Psoas muscle (tissue), 8 donors: ENCODE data around the gene TAS1R3. TPM values are rescaled to one million over a fixed set of nuclear protein-coding genes. Genes with fewer than 3 reads are reported as not detected.

ENCODE experiments used
- ATAC-seq, 4 donors: fragments of 200-7000 bp; cut with Tn5 transposase; one replicate each; pipeline ENCODE4 v1.9.1; 2020; ENCODE audit warnings: moderate library complexity in 3 of 4, mild to moderate bottlenecking in 2 of 4
- DNase-seq, 2 donors: peaks; one replicate each; pipeline ENCODE4 v3.0.0-alpha.2; 2020
- H3K27ac ChIP-seq: fragments of 200-600 bp; one replicate; pipeline ENCODE4 v1.8.0; 2022
- H3K27me3 ChIP-seq, 3 donors: fragments of 200-600 bp in 1 of 3; one replicate each; pipeline versions ENCODE4 v1.6.1 to v1.8.0; 2013 to 2022; ENCODE audit warnings: low read length in 2 of 3, mild to moderate bottlenecking in 2 of 3, moderate library complexity in 1 of 3; ENCODE audit not compliant: insufficient read depth in 3 of 3
- H3K36me3 ChIP-seq, 2 donors: fragments of 200-600 bp in 1 of 2; one replicate each; pipeline versions ENCODE4 v1.6.1 to v1.8.0; 2013 to 2022; ENCODE audit warnings: low read depth in 1 of 2, mild to moderate bottlenecking in 1 of 2, moderate library complexity in 1 of 2; ENCODE audit not compliant: insufficient read depth in 1 of 2
- H3K4me1 ChIP-seq: fragments of 200-600 bp; one replicate; pipeline ENCODE4 v1.8.0; 2022
- H3K4me3 ChIP-seq: fragments of 200-600 bp; one replicate; pipeline ENCODE4 v1.8.0; 2022; ENCODE audit warnings: mild to moderate bottlenecking
- H3K9me3 ChIP-seq: fragments of 200-600 bp; one replicate; pipeline ENCODE4 v1.8.0; 2022
- WGBS, 3 donors: extraction: QIAGEN DNeasy Blood & Tissue Kit; methylation state at CpG; one replicate each; pipeline versions ENCODE4 v1.1.6 to v1.1.7; 2013; 5-methylcytosine and 5-hydroxymethylcytosine counted together
- intact Hi-C, 2 donors: fragments of 100-400 bp; cut with DNase I; formaldehyde crosslinking; loops; one replicate each; pipeline versions ENCODE4 v1.11.0 to v1.14.2; 2022
- polyA plus RNA-seq, 3 donors: library from polyadenylated mRNA; stranded (reverse); fragments of 200-250 nt; gene quantifications; one replicate each; pipeline ENCODE4 v1.2.3, GENCODE V29; 2013
- total RNA-seq, 4 donors: library from RNA; stranded (reverse); fragmentation: NEBNext Ultra II Directional in 2 of 4; extraction: Animal tissue kit (Norgen Biotek cat#: 25700) in 2 of 4; gene quantifications; one replicate each; pipeline versions ENCODE4 v1.2.1 to v1.2.4, GENCODE V29; 2021 to 2023
- TF ChIP-seq, protein P1 (sequence below): fragments of 200-600 bp; IDR thresholded peaks from one replicate; pipeline ENCODE4 v1.8.0; 2022; ENCODE audit warnings: antibody characterized with exemption
- donor health status: healthy with polysubstance abuse.
- donor health status: DM: no; HTN: no; CAD: no; lungs with moderate emphysema.
- donor health status: Bipolar disorder and iron deficiency.
- donor health status: healthy.
- donor health status: DM: yes; HTN: yes; CAD: no.
- donor health status: DM: no; HTN: no; CAD: no.
- donor health status: DM: no; HTN: no; CAD: no.
- donor health status: DM: yes; HTN: yes; CAD: no.

The TAS1R3 gene
- total and polyA plus RNA-seq, 7 donors: 0.06 to 0.25 (median 0.09) TPM; not detected in 1

DNA sequence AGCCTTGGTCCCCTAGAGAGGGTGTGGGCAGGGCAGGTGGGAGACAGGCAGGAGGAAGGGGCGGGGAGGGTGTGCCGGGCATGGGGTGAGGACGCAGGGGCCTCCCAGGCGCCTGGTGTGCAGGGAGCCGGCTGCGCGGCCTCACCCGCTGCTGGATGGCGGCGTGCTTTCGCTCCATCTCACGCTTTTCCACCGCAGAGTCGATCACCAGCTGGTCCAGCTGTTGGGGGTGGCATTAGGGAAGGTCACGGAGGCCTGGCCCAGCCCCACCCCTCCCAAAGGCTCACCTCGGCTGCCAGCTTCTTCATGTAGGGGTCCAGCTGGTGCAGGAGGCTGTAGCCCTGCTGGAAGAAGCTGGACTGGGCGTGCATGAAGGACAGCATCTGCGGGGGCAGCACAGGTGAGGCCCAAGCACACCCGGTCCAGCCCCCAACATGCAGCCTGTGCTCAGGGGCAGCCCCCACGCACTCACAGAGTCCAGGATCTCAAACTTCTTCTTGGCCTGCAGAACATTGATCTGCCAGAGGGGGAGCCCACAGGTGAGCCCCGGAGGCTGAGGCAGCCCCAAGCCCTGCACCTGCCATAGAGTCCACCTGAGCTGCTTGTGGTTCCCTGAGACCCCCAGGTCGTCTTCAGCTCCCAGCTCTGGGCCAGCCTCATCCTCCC, 31.3 kb upstream of the TAS1R3 start:
- intact Hi-C loops: no loop called here
- Histone ChIP-seq H3K9me3 (no peaks in the 10 kb centered on the region), H3K36me3 (peaks cover 0 to 31% of the 10 kb centered on the region in 2 donors), H3K27ac (no peak overlapping the region), H3K4me3 (no peak overlapping the region), H3K27me3 (no peaks in the 10 kb centered on the region), H3K4me1 (peaks cover 9% of the 10 kb centered on the region)
- WGBS, 3 donors: 78 to 85% (median 82%) methylated on average over 21 to 22 of the region's 22 CpGs
- ATAC-seq (no peak), DNase-seq (no peak)
- TF ChIP-seq, protein P1, sequence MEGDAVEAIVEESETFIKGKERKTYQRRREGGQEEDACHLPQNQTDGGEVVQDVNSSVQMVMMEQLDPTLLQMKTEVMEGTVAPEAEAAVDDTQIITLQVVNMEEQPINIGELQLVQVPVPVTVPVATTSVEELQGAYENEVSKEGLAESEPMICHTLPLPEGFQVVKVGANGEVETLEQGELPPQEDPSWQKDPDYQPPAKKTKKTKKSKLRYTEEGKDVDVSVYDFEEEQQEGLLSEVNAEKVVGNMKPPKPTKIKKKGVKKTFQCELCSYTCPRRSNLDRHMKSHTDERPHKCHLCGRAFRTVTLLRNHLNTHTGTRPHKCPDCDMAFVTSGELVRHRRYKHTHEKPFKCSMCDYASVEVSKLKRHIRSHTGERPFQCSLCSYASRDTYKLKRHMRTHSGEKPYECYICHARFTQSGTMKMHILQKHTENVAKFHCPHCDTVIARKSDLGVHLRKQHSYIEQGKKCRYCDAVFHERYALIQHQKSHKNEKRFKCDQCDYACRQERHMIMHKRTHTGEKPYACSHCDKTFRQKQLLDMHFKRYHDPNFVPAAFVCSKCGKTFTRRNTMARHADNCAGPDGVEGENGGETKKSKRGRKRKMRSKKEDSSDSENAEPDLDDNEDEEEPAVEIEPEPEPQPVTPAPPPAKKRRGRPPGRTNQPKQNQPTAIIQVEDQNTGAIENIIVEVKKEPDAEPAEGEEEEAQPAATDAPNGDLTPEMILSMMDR: peak; percentile 6

DNA sequence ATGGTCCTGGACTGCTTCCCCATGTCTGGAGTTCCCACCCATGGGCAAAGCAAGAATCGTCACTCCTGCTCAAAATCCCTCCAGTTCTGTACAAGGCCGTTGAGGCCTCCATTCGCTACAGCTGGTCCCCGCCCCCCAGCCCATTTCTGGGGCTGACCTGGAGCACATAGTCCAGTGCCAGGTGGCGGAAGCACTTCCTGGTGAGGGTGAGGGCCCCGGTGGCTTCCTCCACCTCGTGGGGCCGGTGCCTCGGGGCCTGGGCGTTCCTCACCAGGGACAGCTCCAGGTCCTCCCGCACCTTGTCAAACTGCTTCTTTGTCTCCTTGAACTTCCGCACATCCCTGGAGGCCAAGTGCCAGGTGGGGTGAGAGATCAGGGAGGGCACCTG, 30.7 kb upstream of the TAS1R3 start:
- intact Hi-C loops: no loop called here
- no peaks in the 10 kb centered on the region for H3K9me3 ChIP-seq
- 85 to 87% (median 86%) methylated on average over 12 of the region's 12 CpGs for WGBS, 3 donors
- TF ChIP-seq, protein P1: no peak
- no peaks in the 10 kb centered on the region for H3K27me3 ChIP-seq
- H3K27ac ChIP-seq: no peak overlapping the region
- ATAC-seq (no peak), DNase-seq (no peak)
- H3K4me3 ChIP-seq: no peak overlapping the region
- H3K36me3 ChIP-seq: peaks cover 0 to 26% of the 10 kb centered on the region in 2 donors
- H3K4me1 ChIP-seq: peaks cover 15% of the 10 kb centered on the region

DNA sequence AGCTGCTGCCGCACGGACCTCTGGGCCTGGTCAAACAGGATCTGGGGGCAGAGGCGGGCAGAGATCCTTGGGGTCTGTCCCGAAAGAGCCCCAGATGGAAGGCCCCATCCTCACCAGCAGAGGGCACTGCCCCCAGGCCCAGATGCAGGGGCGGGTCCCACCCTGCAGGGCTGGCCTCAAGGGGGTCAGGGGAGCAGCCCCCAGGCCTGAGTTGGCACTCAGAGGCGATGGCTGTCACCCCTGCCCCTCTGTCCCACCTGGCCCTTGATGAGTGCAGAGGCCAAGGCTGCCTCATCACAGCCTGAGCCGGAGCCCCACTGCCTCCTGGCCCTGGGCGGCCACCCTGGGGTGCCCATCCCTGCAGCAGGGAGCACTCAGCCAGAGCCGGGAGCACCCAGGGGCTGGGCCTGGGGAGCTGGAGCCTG, 29.1 kb upstream of the TAS1R3 start:
- 91 to 93% (median 91%) methylated on average over 8 to 9 of the region's 9 CpGs for WGBS, 3 donors
- no peak overlapping the region for H3K27ac ChIP-seq
- H3K27me3 ChIP-seq: no peaks in the 10 kb centered on the region
- intact Hi-C loops: no loop called here
- H3K4me1 ChIP-seq: peaks cover 31% of the 10 kb centered on the region
- H3K9me3 ChIP-seq: no peaks in the 10 kb centered on the region
- peaks cover 0 to 9% of the 10 kb centered on the region in 2 donors for H3K36me3 ChIP-seq
- H3K4me3 ChIP-seq: no peak overlapping the region
- TF ChIP-seq, protein P1: peak; percentile 25
- ATAC-seq (no peak), DNase-seq (no peak)

- no peak overlapping the region for H3K27ac ChIP-seq
- 82 to 88% (median 84%) methylated on average over 29 to 31 of the region's 31 CpGs for WGBS, 3 donors
- H3K9me3 ChIP-seq: no peaks in the 10 kb centered on the region
Observed at GRCh38 chr1:1302951-1303509, 28.1 kb upstream of the TAS1R3 start.

More at GRCh38 chr1:1302951-1303509, 28.1 kb upstream of the TAS1R3 start:
- no peak for DNase-seq
- TF ChIP-seq, protein P1: no peak
- Histone ChIP-seq H3K27me3 (no peaks in the 10 kb centered on the region), H3K4me3 (no peak overlapping the region), H3K4me1 (peaks cover 32% of the 10 kb centered on the region), H3K36me3 (peaks cover 0 to 4% of the 10 kb centered on the region in 2 donors)
- intact Hi-C loops: no loop called here
- ATAC-seq: no peak
